ENCODE data around the gene PSMD7. TPM values are rescaled to one million over a fixed set of nuclear protein-coding genes. Genes with fewer than 3 reads are reported as not detected.

Gene PSMD7
- total RNA-seq, 4 donors from 2014 or later = 41.5 to 59.6 (median 43.3) TPM

- no peak for TF ChIP-seq EP300 (IDR thresholded peaks at IDR 0.05)
- TF ChIP-seq POLR2A (IDR thresholded peaks at IDR 0.05) = no peak
- TF ChIP-seq CTCF (IDR thresholded peaks at IDR 0.05) = no peak
- no peaks in the 10 kb centered on the region for H3K9me3 ChIP-seq
Observed at GRCh38 chr16:74280448-74280847, 16.2 kb upstream of the PSMD7 start.

GRCh38 chr16:74281300-74281699 lies 15.3 kb upstream of the PSMD7 start:
- TF ChIP-seq POLR2A (IDR thresholded peaks at IDR 0.05) = no peak
- no peak overlapping the region for H3K27ac ChIP-seq
- WGBS, 2 donors = 40 to 41% methylated on average over 1 of the region's 1 CpG

More at GRCh38 chr16:74280448-74280847, 16.2 kb upstream of the PSMD7 start:
- no peak for DNase-seq (ENCODE audit: low spot score in 2 of 2)
- H3K36me3 ChIP-seq = no peaks in the 10 kb centered on the region
- H3K4me1 ChIP-seq = no peaks in the 10 kb centered on the region
- WGBS, 2 donors = 77 to 88% methylated on average over 5 of the region's 5 CpGs
- H3K27ac ChIP-seq = no peak overlapping the region
- no peaks in the 10 kb centered on the region for H3K27me3 ChIP-seq
- H3K4me3 ChIP-seq = no peak overlapping the region

GRCh38 chr16:74283716-74284115 lies 12.9 kb upstream of the PSMD7 start:
- TF ChIP-seq POLR2A (IDR thresholded peaks at IDR 0.05) (no peak), CTCF (IDR thresholded peaks at IDR 0.05) (no peak), EP300 (IDR thresholded peaks at IDR 0.05) (no peak)
- no peaks in the 10 kb centered on the region for H3K4me1 ChIP-seq
- no peak for DNase-seq (ENCODE audit: low spot score in 2 of 2)
- no peaks in the 10 kb centered on the region for H3K36me3 ChIP-seq
- no peak overlapping the region for H3K4me3 ChIP-seq
- no peaks in the 10 kb centered on the region for H3K27me3 ChIP-seq
- H3K27ac ChIP-seq = no peak overlapping the region
- H3K9me3 ChIP-seq = no peaks in the 10 kb centered on the region
- WGBS, 2 donors = 85 to 92% methylated on average over 4 of the region's 4 CpGs

More at GRCh38 chr16:74281300-74281699, 15.3 kb upstream of the PSMD7 start:
- no peaks in the 10 kb centered on the region for H3K9me3 ChIP-seq
- DNase-seq (ENCODE audit: low spot score in 2 of 2) = no peak
- H3K36me3 ChIP-seq = no peaks in the 10 kb centered on the region
- H3K4me1 ChIP-seq = no peaks in the 10 kb centered on the region
- no peaks in the 10 kb centered on the region for H3K27me3 ChIP-seq
- no peak overlapping the region for H3K4me3 ChIP-seq

- Histone ChIP-seq H3K9me3 (peaks cover 0 to 15% (median 4%) of the 10 kb centered on the region in 4 donors), H3K4me3 (no peak overlapping the region), H3K4me1 (no peaks in the 10 kb centered on the region), H3K27ac (no peak overlapping the region), H3K27me3 (no peaks in the 10 kb centered on the region), H3K36me3 (peaks cover 0 to 17% (median 0%) of the 10 kb centered on the region in 3 donors)
- no peak for DNase-seq (ENCODE audit: low spot score in 2 of 2)
- 92 to 97% methylated on average over 7 of the region's 7 CpGs for WGBS, 2 donors
- TF ChIP-seq CTCF (IDR thresholded peaks at IDR 0.05) = no peak
Observed at GRCh38 chr16:74288065-74288464, 8.5 kb upstream of the PSMD7 start.

GRCh38 chr16:74290356-74290755 lies 6.3 kb upstream of the PSMD7 start:
- H3K36me3 ChIP-seq = peaks cover 0 to 17% (median 0%) of the 10 kb centered on the region in 3 donors
- H3K27ac ChIP-seq = no peak overlapping the region
- H3K4me3 ChIP-seq = no peak overlapping the region
- H3K9me3 ChIP-seq = peaks cover 0 to 15% (median 4%) of the 10 kb centered on the region in 4 donors
- DNase-seq (ENCODE audit: low spot score in 2 of 2) = no peak
- H3K4me1 ChIP-seq = peaks cover 0 to 5% (median 0%) of the 10 kb centered on the region in 4 donors
- H3K27me3 ChIP-seq = no peaks in the 10 kb centered on the region
- TF ChIP-seq EP300 (IDR thresholded peaks at IDR 0.05) = no peak
- no peak for TF ChIP-seq CTCF (IDR thresholded peaks at IDR 0.05)
- no peak for TF ChIP-seq POLR2A (IDR thresholded peaks at IDR 0.05)

GRCh38 chr16:74291176-74291575 lies 5.4 kb upstream of the PSMD7 start:
- Histone ChIP-seq H3K4me3 (no peak overlapping the region), H3K27ac (no peak overlapping the region), H3K4me1 (peaks cover 0 to 11% (median 2%) of the 10 kb centered on the region in 4 donors), H3K27me3 (no peaks in the 10 kb centered on the region), H3K36me3 (peaks cover 0 to 17% (median 0%) of the 10 kb centered on the region in 3 donors), H3K9me3 (peaks cover 0 to 15% (median 4%) of the 10 kb centered on the region in 4 donors)
- DNase-seq (ENCODE audit: low spot score in 2 of 2) = no peak
- 97 to 99% methylated on average over 5 of the region's 5 CpGs for WGBS, 2 donors
- TF ChIP-seq CTCF (IDR thresholded peaks at IDR 0.05) (no peak), POLR2A (IDR thresholded peaks at IDR 0.05) (no peak), EP300 (IDR thresholded peaks at IDR 0.05) (no peak)

All from tibial nerve (tissue), 4 donors.